NCI-H446 (cell line): ENCODE measurements around the gene CRHBP.
"Not testable (repeated sequence)": the region's sequence is repeated elsewhere in the genome, so short reads cannot be mapped to it uniquely, and the experiment has no call there.

ENCODE experiments used
- DNase-seq, 2 experiments: peaks; one replicate each; lab custom pipeline; 2025; lab: John Stamatoyannopoulos, UW

Gene CRHBP, protein sequence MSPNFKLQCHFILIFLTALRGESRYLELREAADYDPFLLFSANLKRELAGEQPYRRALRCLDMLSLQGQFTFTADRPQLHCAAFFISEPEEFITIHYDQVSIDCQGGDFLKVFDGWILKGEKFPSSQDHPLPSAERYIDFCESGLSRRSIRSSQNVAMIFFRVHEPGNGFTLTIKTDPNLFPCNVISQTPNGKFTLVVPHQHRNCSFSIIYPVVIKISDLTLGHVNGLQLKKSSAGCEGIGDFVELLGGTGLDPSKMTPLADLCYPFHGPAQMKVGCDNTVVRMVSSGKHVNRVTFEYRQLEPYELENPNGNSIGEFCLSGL

DNA sequence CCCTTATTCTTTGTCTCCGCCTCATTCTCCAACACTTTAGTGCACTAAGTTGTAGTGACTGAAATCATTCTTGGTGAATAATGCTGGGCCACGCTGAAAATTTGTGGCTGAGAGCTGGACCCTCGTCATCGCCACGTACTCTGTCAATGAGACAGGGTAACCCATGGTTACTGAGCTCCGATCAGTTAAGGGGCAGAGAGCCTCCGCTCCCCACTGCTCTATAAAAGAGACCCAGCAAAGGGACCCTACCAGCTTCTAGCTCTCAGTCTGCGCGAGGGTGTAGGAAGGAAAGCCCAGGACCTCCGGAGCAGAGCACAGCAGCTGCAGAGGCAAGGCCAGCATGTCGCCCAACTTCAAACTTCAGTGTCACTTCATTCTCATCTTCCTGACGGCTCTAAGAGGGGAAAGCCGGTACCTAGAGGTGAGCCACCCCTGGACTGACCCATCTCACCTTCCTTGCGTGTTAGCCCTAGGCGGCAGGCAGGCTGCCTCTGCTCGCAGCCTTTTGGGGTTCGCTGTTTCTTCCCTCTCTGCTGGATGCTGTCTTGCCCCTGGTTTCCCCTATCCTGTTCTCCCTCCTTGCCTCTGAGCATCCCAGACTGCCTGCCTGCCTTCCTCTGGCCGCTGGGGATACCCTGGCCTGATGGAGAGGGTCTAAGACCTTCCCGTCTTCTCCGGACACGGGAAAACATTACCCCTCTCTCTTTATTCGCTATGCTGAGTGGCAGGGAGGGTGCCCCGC lies at the start of gene CRHBP:
Gene CRHBP (plus strand): TSS at position 251 of the 742 bp plus-strand sequence. CDS start 90 bp downstream, at position 341.
- DNase-seq: no peak

DNA sequence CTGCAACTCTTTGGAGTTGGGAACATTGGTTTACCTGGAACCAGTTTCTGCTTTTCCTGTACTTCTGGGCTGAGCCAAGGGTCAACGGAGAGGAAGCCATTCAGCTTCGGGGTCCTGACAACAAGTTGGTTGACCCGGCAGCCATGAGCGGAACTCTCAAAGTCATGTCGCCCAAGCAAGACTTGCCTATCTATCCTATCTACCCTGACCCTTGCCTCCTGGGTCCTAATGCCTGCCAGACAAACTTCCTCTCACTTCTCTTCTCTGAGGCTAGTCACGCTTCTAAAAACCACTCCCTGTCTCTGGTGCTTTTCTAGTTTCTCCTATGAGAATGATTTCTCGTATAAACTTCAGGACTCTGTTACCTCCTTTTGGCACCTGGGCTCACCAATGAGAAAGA lies 44.7 kb upstream of the CRHBP start:
- no peak for DNase-seq

DNA sequence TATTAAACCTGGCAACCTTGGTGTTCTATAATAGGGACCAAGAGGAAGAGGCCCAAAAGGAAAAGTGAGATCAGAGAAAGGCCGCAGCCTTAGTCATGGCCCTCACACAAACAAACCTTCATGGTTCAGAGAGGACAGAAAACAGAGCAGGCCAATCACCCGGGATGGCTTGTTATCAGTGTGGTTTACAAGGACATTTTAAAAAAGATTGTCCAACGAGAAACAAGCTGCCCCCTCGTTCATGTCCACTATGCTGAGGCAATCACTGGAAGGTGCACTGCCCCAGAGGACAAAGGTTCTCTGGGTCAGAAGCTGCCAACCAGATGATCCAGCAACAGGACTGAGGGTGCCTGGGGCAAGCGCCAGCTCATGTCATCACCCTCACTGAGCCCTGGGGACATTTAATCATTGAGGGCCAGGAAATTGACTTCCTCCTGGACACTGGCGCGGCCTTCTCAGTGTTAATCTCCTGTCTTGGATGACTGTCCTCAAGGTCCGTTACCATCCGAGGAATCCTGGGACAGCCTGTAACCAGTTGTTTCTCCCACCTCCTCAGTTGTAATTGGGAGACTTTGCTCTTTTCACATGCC lies 42.4 kb upstream of the CRHBP start:
- not testable (repeated sequence) for DNase-seq

DNA sequence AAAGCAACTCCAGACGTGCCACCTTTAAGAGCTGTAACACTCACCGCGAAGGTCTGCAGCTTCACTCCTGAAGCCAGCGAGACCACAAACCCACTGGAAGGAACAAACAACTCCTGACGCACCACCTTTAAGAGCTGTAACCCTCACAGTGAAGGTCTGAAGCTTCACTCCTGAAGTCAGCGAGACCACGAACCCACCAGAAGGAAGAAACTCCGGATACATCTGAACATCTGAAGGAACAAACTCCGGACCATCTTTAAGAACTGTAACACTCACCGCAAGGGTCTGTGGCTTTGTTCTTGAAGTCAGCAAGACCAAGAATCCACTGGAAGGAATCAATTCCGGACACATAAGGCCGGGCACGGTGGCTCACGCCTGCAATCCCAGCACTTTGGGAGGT lies 38.2 kb upstream of the CRHBP start:
- not testable (repeated sequence) for DNase-seq

DNA sequence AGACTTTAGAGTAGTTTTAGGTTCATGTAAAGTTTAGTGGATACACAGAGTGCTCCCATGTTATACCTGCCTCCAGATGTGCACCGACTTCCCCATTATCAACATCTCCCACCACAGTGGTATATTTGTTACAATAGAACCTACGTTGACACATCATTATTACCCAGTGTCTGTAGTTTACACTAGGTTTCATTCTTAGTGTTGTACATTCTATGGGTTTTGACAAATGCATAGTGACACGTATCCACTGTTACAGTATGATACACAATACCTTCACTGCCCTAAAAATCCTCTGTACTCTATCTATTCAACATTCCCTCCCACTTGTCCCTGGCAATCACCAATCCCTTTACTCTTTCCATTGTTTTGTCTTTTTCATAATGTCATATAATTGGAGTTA lies 34.3 kb upstream of the CRHBP start:
- DNase-seq: no peak

DNA sequence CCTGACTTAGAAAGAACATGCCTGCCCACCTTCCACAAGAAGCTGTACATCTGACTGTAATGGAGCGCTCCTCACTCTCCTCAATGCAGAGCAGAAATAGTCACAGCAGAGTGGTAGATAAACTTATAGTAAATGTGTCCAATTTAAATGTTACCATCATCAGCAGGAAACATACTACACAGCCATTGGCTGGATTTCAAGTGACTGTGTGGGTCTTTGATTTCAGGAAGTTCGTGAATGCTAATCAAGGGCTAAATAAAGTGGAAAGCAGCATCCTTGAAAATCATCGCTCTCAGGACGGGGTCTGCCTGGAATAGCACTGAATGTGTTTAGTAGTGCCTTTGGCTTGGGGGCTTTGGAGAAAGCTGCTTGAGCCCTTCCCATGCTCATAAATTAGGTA lies 32.4 kb upstream of the CRHBP start:
- DNase-seq: no peak

DNA sequence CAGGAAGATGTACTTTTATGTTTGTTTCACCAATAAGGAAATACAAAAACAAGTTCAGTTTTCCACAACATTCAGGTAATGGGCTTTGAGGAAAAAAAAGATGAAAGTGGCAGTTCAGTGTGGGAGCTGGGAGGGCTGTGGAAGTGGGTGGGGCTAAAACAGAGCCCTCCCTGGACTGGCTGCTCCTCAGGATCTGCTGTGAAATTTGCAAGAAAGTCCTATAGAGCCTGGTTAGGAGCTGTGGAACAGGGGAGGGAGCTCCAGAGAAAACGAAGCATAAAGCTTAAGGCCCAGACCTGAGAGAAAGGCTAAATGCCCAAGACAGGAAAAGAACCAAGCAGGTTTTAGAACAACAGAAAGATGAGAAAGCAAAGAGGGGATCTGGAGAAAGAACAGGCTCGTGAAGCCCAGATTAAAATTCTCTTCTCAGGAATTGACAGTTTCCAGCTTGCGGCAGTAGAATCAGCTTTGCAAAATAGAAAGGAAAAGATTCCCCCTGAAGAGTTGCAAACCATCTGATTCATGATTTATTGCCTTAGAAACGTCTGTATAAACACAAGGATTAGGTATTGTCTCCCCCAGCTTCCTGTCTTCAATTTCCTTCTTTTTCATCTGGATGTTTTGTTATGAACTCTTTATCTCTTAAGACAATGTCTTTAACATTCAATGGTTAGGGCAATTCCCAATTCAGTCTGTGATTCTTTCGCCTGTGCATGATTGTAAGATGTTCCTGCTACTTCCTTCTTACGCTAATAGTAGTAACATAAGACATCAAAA lies 26.3 kb upstream of the CRHBP start:
- DNase-seq: no peak

DNA sequence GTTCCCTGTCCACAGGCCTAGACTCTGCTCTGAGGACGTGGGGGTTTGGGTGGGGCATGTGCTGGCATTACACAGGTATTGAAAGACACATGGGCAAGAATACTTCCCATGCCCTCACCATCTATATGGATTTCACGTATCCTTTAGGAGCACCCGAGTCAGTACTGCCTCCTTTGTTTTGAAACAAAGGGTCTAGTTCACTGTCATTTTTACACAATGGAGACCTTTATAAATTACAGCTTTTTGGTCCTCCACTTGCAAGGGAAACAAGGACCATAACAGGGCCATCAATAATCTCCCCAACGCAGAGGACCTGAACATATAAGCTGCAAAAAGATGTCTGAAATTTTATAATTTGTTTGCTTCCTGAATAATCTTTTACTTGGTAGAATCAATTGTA lies 24.9 kb upstream of the CRHBP start:
- DNase-seq: no peak

DNA sequence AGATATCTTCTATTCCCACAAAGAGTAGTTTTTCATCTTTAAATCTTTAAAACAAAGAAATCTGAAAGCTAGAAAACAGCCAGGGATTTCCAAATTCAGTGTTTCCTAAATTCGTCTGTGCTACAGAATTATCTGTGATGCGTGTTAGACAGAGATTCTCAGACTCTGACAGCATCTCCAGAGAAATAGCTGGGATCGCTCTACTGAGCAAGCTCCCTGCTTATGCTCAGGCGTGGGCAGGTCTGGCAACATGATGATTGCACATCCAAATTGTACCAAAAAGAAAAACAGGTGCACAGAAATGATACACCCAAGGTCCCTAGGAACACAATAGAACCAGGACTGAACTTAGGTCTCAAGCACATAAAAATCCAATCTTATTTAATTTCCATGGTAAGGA lies 22.8 kb upstream of the CRHBP start:
- DNase-seq: no peak

DNA sequence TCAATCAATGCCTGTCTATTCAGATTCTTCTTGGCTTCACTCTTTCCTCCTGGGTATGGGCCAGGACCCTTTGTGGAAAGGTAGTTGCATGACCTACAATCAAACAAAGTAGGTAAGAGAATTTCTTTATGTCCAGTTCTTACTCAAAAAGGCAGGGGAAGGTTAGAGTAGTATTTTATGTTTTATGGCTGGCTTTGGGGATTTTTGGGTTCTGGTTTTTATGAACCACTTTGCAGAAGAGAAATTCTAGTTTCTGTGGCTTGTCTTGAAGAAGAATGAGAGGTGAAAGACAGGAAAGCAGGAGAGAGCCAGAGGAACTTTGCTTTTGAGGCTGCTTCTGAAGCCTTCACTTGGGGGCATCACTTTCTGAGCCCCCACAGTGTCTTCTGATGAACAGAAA lies 14.7 kb upstream of the CRHBP start:
- no peak for DNase-seq

DNA sequence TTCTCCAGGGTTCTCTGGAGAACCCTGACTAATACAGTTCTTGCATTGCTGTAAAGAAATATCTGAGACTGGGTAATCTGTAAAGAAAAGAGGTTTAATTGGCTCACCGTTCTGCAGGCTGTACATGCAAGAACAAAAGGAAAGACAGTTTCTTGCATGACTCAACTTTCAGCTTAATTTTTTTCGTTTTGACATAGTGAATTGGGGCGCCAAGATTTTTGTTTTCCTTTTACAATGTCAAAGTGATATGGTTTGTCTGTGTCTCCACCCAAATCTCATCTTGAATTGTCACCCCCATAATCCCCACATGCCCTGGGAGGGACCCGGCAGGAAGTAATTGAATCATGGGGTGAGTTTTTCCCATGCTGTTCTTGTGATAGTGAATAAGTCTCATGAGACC lies 11.8 kb upstream of the CRHBP start:
- DNase-seq: no peak

DNA sequence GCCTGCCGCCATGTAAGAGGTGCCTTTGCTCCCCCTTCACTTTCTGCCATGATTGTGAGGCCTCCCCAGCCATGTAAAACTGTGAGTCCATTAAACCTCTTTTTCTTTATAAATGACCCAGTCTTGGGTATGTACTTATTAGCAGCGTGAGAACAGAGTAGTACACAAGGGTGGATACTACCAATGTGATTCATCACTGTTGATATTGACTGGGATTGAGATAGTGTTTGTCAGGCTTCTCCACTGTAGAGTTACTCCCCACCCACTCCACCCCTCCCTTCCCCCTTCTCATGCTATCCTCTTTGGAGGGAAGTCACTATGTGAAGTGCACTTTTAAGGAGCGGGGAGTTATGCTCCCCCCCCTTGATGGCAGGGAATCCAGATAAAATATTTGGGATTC lies 11.4 kb upstream of the CRHBP start:
- DNase-seq: no peak

DNA sequence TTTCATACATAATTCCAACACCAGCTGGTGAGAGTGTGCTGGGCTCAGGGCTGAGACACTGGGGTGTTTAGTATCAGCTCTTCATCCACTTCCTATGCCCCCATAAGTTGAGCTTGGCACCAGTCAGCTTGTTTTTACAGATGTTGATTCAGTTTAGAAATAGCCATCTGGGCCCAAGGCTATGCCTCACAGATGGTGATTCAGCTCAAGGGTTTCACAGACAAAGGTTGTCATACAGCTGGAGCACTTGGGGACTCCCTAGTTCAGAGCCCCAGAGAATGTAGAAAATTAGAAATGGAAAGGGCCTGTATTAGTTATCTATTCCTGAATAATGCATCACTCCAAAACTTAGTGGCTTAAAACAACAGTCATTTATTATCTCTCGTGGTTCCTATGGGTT lies 10.3 kb upstream of the CRHBP start:
- DNase-seq: no peak

DNA sequence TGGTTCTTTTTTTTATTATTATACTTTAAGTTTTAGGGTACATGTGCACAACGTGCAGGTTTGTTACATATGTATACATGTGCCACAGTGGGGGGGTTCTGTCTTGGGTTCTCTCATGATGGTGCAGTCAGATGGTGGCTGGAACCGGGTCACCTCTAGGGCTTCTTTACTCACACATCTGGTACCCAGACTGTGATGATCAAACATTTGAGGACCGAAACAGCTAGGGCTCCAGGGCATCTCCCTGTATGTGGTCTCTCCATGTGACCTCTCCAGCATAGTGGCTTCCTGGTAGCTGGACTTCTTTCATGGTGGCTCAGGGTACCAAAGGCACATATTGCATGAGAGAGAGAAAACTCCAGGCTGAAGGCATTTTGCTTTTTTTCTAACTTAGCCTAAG lies 9.8 kb upstream of the CRHBP start:
- DNase-seq: no peak

DNA sequence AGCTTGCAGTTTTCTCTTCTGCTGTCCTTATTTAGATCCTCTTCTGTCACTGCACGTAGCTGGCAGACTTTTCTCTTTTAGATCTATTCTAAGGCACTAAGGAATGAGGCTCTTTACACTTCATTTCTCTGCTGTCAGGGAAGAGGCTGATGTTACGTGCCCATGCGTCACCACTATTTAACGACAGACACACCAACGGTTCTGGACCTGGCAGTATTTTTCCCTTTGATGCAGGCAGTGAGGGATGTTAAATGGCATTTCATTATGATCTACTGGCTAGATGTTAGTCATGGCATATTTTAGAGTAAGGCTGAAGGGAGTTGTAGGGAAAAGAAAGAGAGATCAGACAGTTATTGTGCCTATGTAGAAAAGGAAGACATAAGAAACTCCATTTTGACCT lies 8.2 kb upstream of the CRHBP start:
- DNase-seq: no peak

DNA sequence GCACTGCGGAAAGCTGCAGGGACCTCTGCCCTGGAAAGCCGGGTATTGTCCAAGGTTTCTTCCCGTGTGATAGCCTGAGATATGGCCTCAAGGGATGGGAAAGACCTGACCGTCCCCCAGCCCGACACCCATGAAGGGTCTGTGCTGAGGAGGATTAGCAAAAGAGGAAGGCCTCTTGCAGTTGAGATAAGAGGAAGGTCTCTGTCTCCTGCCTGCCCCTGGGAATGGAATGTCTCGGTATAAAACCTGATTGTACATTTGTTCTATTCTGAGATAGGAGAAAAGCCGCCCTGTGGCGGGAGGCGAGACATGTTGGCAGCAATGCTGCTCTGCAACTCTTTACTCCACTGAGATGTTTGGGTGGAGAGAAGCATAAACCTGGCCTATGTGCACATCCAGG lies 7.6 kb upstream of the CRHBP start:
- DNase-seq: not testable (repeated sequence)

DNA sequence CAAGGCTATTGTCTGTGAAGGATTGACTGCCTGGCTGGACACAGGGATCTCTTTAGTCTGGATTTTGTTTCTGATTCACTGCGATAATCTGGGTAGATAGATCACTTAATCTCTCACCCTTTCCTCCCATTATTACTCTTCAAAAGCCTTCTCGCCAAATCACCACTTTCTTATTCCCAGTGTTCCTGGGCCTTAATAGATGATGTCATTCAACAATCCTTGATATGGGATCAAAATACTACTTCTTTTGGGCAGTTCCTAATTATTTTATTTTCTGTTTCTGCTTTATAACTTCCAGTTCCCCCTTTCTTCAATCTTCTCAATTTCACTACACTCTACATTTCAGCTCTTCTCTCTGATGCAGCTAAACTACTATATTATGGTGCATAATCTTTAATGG lies 6.8 kb upstream of the CRHBP start:
- DNase-seq: no peak

DNA sequence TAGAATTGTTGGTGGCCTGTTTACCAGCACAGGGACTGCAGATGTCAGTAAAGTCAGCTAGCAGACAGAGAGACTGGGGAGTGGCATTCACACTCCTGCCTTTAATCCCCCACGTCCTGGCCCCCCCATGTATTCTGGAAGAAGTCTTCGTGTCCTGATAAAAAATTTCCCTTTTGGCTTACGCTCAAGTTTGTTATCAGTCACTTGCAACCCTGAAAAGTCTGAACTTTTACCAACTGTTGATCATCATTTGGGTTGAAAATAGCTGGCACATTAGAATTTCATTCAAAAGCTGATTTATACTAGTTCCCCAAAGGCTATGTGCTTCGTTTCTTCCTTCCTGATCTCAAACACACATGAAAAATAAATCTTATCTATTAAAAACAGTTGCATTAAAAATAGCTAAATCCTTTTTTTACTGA lies 5.8 kb upstream of the CRHBP start:
- no peak for DNase-seq

DNA sequence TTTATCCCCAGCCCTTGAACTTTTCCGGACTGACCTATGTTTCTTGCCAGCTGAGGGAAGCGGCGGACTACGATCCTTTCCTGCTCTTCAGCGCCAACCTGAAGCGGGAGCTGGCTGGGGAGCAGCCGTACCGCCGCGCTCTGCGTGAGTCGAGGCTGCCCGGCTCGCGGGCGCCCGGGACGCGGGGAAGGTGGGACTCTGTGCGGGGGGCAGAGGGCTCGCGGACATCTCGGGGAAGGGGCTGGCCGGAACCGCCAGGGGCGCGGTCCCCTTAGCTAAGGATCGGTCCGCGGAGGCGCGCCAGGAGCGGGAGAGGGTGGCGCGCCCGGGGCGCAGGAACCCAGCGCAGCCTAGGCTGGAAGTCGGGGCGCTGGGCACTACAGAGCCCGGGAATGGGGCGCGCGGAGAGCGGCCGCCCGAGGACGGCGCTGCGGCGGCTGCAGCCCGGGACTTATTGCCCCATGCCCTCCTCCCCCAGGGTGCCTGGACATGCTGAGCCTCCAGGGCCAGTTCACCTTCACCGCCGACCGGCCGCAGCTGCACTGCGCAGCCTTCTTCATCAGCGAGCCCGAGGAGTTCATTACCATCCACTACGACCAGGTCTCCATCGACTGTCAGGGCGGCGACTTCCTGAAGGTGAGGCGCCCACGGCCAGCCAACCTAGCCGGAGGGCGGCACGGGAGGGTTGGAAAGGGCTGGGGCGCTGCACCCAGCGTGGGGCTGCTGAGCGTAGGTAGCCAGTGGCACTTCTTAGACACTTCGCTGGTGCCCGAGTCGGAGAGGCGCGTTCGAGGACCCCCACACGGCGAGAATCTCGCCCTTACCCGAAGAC lies 922 bp downstream of the CRHBP start:
- DNase-seq: no peak

DNA sequence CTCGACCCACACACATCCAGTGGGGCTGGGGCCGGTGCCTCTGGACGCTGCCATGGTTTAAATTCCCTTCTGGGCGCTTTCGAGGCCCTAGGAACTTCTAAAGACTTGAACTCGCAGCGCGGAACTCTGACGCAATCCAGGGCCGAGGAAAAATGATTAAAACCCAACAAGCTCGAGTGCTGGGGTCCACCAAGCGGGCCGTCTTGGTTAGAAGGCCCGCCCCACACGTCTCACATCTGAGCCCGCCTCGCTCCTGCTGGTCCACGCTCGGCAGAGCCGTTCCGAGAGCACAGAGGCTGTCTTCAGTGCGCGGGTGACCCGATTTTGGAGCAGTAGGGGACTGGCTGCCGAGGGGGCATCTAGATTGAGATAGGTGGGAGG lies 1.5 kb downstream of the CRHBP start:
- no peak for DNase-seq

DNA sequence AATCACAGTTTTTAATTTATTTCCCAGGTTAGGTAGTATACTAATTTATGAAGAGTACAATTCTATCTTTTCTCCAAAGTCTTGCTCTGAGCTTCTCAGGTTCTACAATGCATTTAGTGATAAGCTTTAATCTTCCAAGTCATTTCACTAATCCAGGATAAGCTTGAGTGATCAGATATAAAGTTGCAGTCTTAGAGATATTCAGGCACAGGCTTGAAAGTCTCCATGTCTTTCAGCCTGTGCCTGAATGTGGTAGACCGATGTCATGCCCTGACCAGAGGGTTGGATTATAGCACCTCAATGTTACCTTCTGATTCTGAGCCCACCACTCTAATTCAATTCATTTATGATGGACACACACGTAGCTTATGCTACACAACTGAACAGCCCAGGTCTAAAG lies 3.2 kb downstream of the CRHBP start:
- no peak for DNase-seq
